ENCODE measurements around the gene FOXP1. TPM values are rescaled to one million over a fixed set of nuclear protein-coding genes. Genes with fewer than 3 reads are reported as not detected.

Gene FOXP1
- total and polyA plus RNA-seq, 2 of the 8 experiments (the other 6 are each of a cell fraction or from before 2014, with no cell fraction given), result 13.9 to 25.4 TPM

GRCh38 chr3:71512544-71512943 lies 71.0 kb downstream of the FOXP1 start:
- H2AFZ ChIP-seq (ENCODE audit: low read length), result no peak overlapping the region
- ChIA-PET CTCF (ENCODE audit: partially characterized antibody) (interaction anchor here (0.7 to 1.7 kb wide), 5 partner anchors 21 to 195 kb away, joined by 3 to 5 read pairs (median 3); partner anchors contain the start of gene FOXP1), POLR2A (ENCODE audit: partially characterized antibody) (no interaction called here)
- H2BK120ac ChIP-seq (replicated peaks; ENCODE audit: low read depth, low read length), result no peak overlapping the region
- H2AK5ac ChIP-seq (ENCODE audit: low read depth, low read length), result no peak overlapping the region
- H3K9me3 ChIP-seq (ENCODE audit: insufficient read depth in 2 of 2, low read depth in 1 of 2, low read length in 1 of 2), result no peaks in the 10 kb centered on the region
- H3K4me3 ChIP-seq (ENCODE audit: extremely low read depth in 1 of 4, insufficient read depth in 2 of 4, low read depth in 3 of 4, low read length in 4 of 4), result no peak overlapping the region
- no peak overlapping the region for H4K5ac ChIP-seq (ENCODE audit: insufficient read length, low read depth, low read length)
- H2BK5ac ChIP-seq (ENCODE audit: low read depth, low read length), result no peak overlapping the region
- H4K8ac ChIP-seq (ENCODE audit: extremely low read depth, insufficient read depth, low read length), result no peak overlapping the region
- H3K27me3 ChIP-seq (replicated peaks in 1 of 4; ENCODE audit: control insufficient read depth in 3 of 4, extremely low read depth in 1 of 4, insufficient read depth in 3 of 4, low read length in 3 of 4), result no peaks in the 10 kb centered on the region
- H4K20me1 ChIP-seq (replicated peaks in 1 of 2; ENCODE audit: control insufficient read depth in 1 of 2, insufficient read depth in 2 of 2, low read length in 2 of 2), result peaks cover 0 to 2% of the 10 kb centered on the region in 2 experiments
- H2BK20ac ChIP-seq (ENCODE audit: low read length), result no peak overlapping the region
- H3K9ac ChIP-seq (replicated peaks in 1 of 4; ENCODE audit: extremely low read depth in 1 of 4, low read depth in 3 of 4, low read length in 3 of 4), result no peak overlapping the region
- H3K23ac ChIP-seq (ENCODE audit: insufficient read length), result no peak overlapping the region
- no peak overlapping the region for H3K56ac ChIP-seq (replicated peaks; ENCODE audit: insufficient read length, low read depth, low read length)
- TF ChIP-seq EZH2 (IDR thresholded peaks at IDR 0.05; ENCODE audit: low read depth, low read length, severe bottlenecking) (no peak), SP1 (IDR thresholded peaks at IDR 0.05; ENCODE audit: low read depth, low read length) (no peak), CTBP2 (IDR thresholded peaks at IDR 0.05; ENCODE audit: borderline replicate concordance, insufficient read depth, insufficient read length, low read length) (no peak), GABPA (IDR thresholded peaks at IDR 0.05; ENCODE audit: borderline replicate concordance, insufficient read depth, low read length) (no peak)
- H2BK12ac ChIP-seq (ENCODE audit: low read depth, low read length), result 0 out of 2 replicates have a peak overlapping the region, but pooled peaks have one; percentile 32
- H4K91ac ChIP-seq (replicated peaks; ENCODE audit: insufficient read length, low read length), result no peak overlapping the region
- no peak overlapping the region for H3K27ac ChIP-seq (ENCODE audit: low read depth, low read length)
- H3K14ac ChIP-seq (ENCODE audit: insufficient read length), result no peak overlapping the region
- H3K23me2 ChIP-seq (ENCODE audit: low read depth, low read length), result no peaks in the 10 kb centered on the region
- H3K4ac ChIP-seq (replicated peaks; ENCODE audit: insufficient read length, low read depth, low read length), result no peak overlapping the region
- WGBS, 2 experiments (ENCODE audit: extremely low coverage in 1 of 2, insufficient coverage in 1 of 2, insufficient read length in 1 of 2, insufficient replicate concordance in 2 of 2, low coverage in 1 of 2, low lambda C conversion rate in 2 of 2, missing lambda C conversion rate in 1 of 2), result 90% methylated on average over 4 of the region's 4 CpGs; no CpG with 5 or more reads in 1 of the 2 experiments
- H3K4me2 ChIP-seq (ENCODE audit: insufficient read depth in 1 of 2, low read depth in 2 of 2, low read length in 2 of 2), result no peak overlapping the region
- H3K79me2 ChIP-seq (ENCODE audit: control insufficient read depth in 1 of 2, insufficient read depth in 2 of 2, low read length in 2 of 2), result no peaks in the 10 kb centered on the region
- no peak overlapping the region for H2BK15ac ChIP-seq (ENCODE audit: low read length)
- no peak for FAIRE-seq
- H3K36me3 ChIP-seq (ENCODE audit: control insufficient read depth in 2 of 4, insufficient read depth in 4 of 4, low read length in 3 of 4), result no peaks in the 10 kb centered on the region
- peaks cover 0 to 10% (median 5%) of the 10 kb centered on the region in 4 experiments; a peak in 4 of 7 replicates for H3K4me1 ChIP-seq (replicated peaks in 1 of 4; ENCODE audit: control insufficient read depth in 3 of 4, insufficient read depth in 4 of 4, low read length in 3 of 4)
- H3K79me1 ChIP-seq (ENCODE audit: low read depth, low read length), result no peaks in the 10 kb centered on the region; the same call in 1 of the 2 replicates
- H3K18ac ChIP-seq (ENCODE audit: extremely low read depth, low read length), result no peak overlapping the region
- DNase-seq (ENCODE audit: low read depth in 1 of 2, low spot score in 2 of 2), result no peak

Measured in H1 (cell line).